ENCODE measurements around the gene CFAP65. TPM values are rescaled to one million over a fixed set of nuclear protein-coding genes. Genes with fewer than 3 reads are reported as not detected.

Gene CFAP65
- total RNA-seq, 6 donors from 2014 or later, result 0.26 to 18.7 (median 10.7) TPM

- ATAC-seq (ENCODE audit: low FRiP score in 2 of 2) (peak in 1 of 2 donors; percentile 76), DNase-seq (peak; percentile 51 to 92)
- WGBS, 2 donors, result 0 to 1% methylated on average over 3 to 37 of the region's 37 CpGs
- no peaks in the 10 kb centered on the region for H3K9me3 ChIP-seq
- H3K27ac ChIP-seq, result no peak within 1 kb of the TSS
- H3K4me1 ChIP-seq, result peaks cover 14 to 28% (median 20%) of the 10 kb centered on the region in 4 donors
- no peaks in the 10 kb centered on the region for H3K36me3 ChIP-seq
- H3K27me3 ChIP-seq, result peaks cover 0 to 58% (median 35%) of the 10 kb centered on the region in 4 donors
- H3K4me3 ChIP-seq, result peak within 1 kb of the TSS in 3 of 4 donors; percentile 37 to 48 (median 47)
- TF ChIP-seq POLR2A (IDR thresholded peaks at IDR 0.05) (no peak), POLR2AphosphoS5 (IDR thresholded peaks at IDR 0.05) (no peak), CTCF (IDR thresholded peaks at IDR 0.05) (no peak), EP300 (IDR thresholded peaks at IDR 0.05) (no peak)
These were observed 82.1 kb downstream of the CFAP65 start, which contains the start of gene CDK5R2 for GRCh38 chr2:218959141-218959731. Gene CDK5R2 (plus strand): TSS chr2:218959666. CDS start chr2:218959821, 155 bp downstream.

GRCh38 chr2:218958276-218958675 is 83.0 kb downstream of the CFAP65 start:
- ATAC-seq (ENCODE audit: low FRiP score in 2 of 2), result no peak
- Histone ChIP-seq H3K9me3 (no peaks in the 10 kb centered on the region), H3K27ac (no peak overlapping the region), H3K4me1 (peaks cover 14 to 28% (median 20%) of the 10 kb centered on the region in 4 donors), H3K36me3 (no peaks in the 10 kb centered on the region), H3K27me3 (peaks cover 0 to 48% (median 34%) of the 10 kb centered on the region in 4 donors), H3K4me3 (no peak overlapping the region)
- WGBS, 2 donors, result 100% methylated on average over 1 of the region's 1 CpG; no CpG with 5 or more reads in 1 of the 2 donors
- TF ChIP-seq CTCF (IDR thresholded peaks at IDR 0.05) (no peak), EP300 (IDR thresholded peaks at IDR 0.05) (no peak), POLR2AphosphoS5 (IDR thresholded peaks at IDR 0.05) (no peak), POLR2A (IDR thresholded peaks at IDR 0.05) (no peak)
- no peak for DNase-seq

GRCh38 chr2:218957671-218958070 is 83.6 kb downstream of the CFAP65 start:
- no peak for TF ChIP-seq CTCF (IDR thresholded peaks at IDR 0.05)
- no peak for TF ChIP-seq POLR2A (IDR thresholded peaks at IDR 0.05)
- TF ChIP-seq EP300 (IDR thresholded peaks at IDR 0.05), result no peak
- no peak for TF ChIP-seq POLR2AphosphoS5 (IDR thresholded peaks at IDR 0.05)
- Histone ChIP-seq H3K4me3 (no peak overlapping the region), H3K9me3 (no peaks in the 10 kb centered on the region), H3K4me1 (peaks cover 14 to 22% (median 17%) of the 10 kb centered on the region in 4 donors), H3K27me3 (peaks cover 0 to 42% (median 30%) of the 10 kb centered on the region in 4 donors), H3K27ac (no peak overlapping the region), H3K36me3 (no peaks in the 10 kb centered on the region)
- 70 to 74% methylated on average over 3 to 4 of the region's 4 CpGs for WGBS, 2 donors
- DNase-seq (no peak), ATAC-seq (ENCODE audit: low FRiP score in 2 of 2) (no peak)

GRCh38 chr2:218956039-218956438 is 85.3 kb downstream of the CFAP65 start:
- Histone ChIP-seq H3K4me3 (no peak overlapping the region), H3K4me1 (peaks cover 14 to 20% (median 17%) of the 10 kb centered on the region in 4 donors), H3K27ac (no peak overlapping the region), H3K9me3 (no peaks in the 10 kb centered on the region), H3K27me3 (peaks cover 0 to 26% (median 20%) of the 10 kb centered on the region in 4 donors), H3K36me3 (no peaks in the 10 kb centered on the region)
- DNase-seq (no peak), ATAC-seq (ENCODE audit: low FRiP score in 2 of 2) (no peak)
- TF ChIP-seq CTCF (IDR thresholded peaks at IDR 0.05) (no peak), EP300 (IDR thresholded peaks at IDR 0.05) (no peak), POLR2AphosphoS5 (IDR thresholded peaks at IDR 0.05) (no peak), POLR2A (IDR thresholded peaks at IDR 0.05) (no peak)
- WGBS, 2 donors, result 27% methylated on average over 1 of the region's 1 CpG

Data from upper lobe of left lung (tissue), 6 donors.